ENCODE measurements around the gene MYO15B. TPM values are rescaled to one million over a fixed set of nuclear protein-coding genes. Genes with fewer than 3 reads are reported as not detected.

Gene MYO15B
- total and polyA plus RNA-seq, 2 of the 13 experiments (the other 11 are each of a cell fraction or from before 2014, with no cell fraction given) = 2.8 to 8.1 TPM

DNA sequence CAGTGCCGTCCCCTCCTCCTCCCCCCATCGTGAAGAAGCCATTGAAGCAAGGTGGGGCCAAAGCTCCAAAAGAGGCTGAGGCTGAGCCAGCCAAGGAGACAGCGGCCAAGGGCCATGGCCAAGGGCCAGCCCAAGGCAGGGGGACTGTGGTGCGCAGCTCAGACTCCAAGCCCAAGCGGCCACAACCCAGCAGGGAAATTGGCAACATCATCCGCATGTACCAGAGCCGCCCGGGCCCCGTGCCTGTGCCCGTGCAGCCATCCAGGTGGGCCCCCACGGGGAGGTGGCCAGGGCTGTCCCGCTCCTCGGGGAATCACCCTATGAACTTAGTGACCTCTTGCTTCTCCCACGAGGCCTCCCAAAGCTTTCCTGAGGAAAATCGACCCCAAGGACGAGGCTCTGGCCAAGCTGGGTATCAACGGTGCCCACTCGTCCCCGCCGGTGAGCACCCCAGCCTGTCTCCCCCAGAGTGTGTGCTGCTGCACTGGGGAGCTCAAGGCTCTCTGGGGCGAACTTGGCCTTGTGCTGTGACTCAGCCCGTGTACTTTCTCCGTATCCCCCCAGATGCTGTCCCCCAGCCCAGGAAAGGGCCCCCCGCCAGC lies 29.0 kb downstream of the MYO15B start:
- TF ChIP-seq BHLHE40 (IDR thresholded peaks at IDR 0.05; ENCODE audit: low read length) = no peak

DNA sequence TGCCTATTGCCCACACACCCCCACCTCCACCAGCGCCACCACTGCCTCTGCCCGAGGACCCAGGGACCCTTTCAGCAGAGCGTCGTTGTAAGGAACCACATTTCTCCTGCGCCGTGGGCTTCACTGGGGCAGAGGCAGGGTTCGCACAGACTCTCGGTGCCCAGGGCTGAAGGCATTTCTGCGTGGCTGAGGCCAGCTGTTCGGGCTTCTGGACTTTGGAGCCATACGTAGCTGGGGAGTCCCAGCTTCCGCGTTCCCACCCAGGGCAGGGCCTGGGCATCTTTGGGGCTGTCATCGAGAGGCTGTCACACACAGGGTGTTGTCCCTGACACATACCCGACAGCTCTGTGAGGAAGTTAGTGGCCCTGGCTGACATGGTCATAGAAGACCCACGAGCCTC lies 29.6 kb downstream of the MYO15B start:
- no peak overlapping the region for H3K4me2 ChIP-seq (ENCODE audit: low read depth, low read length)
- FAIRE-seq (no peak), ATAC-seq (no peak), DNase-seq (ENCODE audit: low spot score) (no peak)
- ChIA-PET CTCF (ENCODE audit: low intra/inter-chr PET ratio, low total read pairs) (no interaction called here), POLR2A (interaction anchor here (1.1 to 1.8 kb wide), 4 partner anchors 12 to 29 kb away, joined by 3 to 6 read pairs (median 4); partner anchors contain the start of gene SMIM5)
- no peaks in the 10 kb centered on the region for H3K79me2 ChIP-seq (ENCODE audit: insufficient read depth, low read length)
- H3K4me3 ChIP-seq (replicated peaks in 1 of 3; ENCODE audit: insufficient read depth in 1 of 3, low read depth in 2 of 3, low read length in 3 of 3) = no peak overlapping the region
- H4K20me1 ChIP-seq (ENCODE audit: insufficient read depth, low read length) = no peaks in the 10 kb centered on the region
- TF ChIP-seq ZNF546 (CRISPR knock-in tag; conservative IDR thresholded peaks at IDR 0.05) (no peak), TEAD3 (CRISPR knock-in tag; optimal IDR thresholded peaks at IDR 0.05; ENCODE audit: borderline replicate concordance) (peak; percentile 78), KDM5A (IDR thresholded peaks at IDR 0.05; ENCODE audit: borderline replicate concordance, low read length) (no peak), ELF3 (CRISPR knock-in tag; IDR thresholded peaks at IDR 0.05) (peak; percentile 85), MEIS1 (CRISPR knock-in tag; IDR thresholded peaks at IDR 0.05; ENCODE audit: borderline replicate concordance) (no peak), ZSCAN25 (CRISPR knock-in tag; IDR thresholded peaks at IDR 0.05) (no peak), ZNF317 (CRISPR knock-in tag; IDR thresholded peaks at IDR 0.05) (no peak), ZNF451 (CRISPR knock-in tag; IDR thresholded peaks at IDR 0.05) (no peak), ELF1 (CRISPR knock-in tag; IDR thresholded peaks at IDR 0.05) (peak; percentile 68), ZNF274 (CRISPR knock-in tag; IDR thresholded peaks at IDR 0.05) (no peak), ZNF782 (CRISPR knock-in tag; IDR thresholded peaks at IDR 0.05; ENCODE audit: borderline replicate concordance) (no peak), TFAP4 (IDR thresholded peaks at IDR 0.05; ENCODE audit: borderline replicate concordance, low read depth) (peak; percentile 81; the same call in 1 of the 2 replicates), ZNF713 (CRISPR knock-in tag; IDR thresholded peaks at IDR 0.05) (no peak), ATAD3A (CRISPR knock-in tag; IDR thresholded peaks at IDR 0.05) (no peak), ZNF329 (CRISPR knock-in tag; IDR thresholded peaks at IDR 0.05; ENCODE audit: low read depth) (no peak), HNRNPL (IDR thresholded peaks at IDR 0.05; ENCODE audit: low read depth, low read length) (peak; percentile 83), SAP130 (CRISPR knock-in tag; IDR thresholded peaks at IDR 0.05; ENCODE audit: low read depth) (peak; percentile 74)
- H3K9ac ChIP-seq (ENCODE audit: insufficient read depth, low read depth, low read length) = no peak overlapping the region
- H3K4me1 ChIP-seq (ENCODE audit: insufficient read depth, low read length) = peaks cover 21% of the 10 kb centered on the region
- H2AFZ ChIP-seq (ENCODE audit: low read length) = no peak overlapping the region
- H3K27me3 ChIP-seq (ENCODE audit: control insufficient read depth in 1 of 2, insufficient read depth in 2 of 2, low read length in 2 of 2) = no peaks in the 10 kb centered on the region
- H3K36me3 ChIP-seq (replicated peaks in 1 of 2; ENCODE audit: control insufficient read depth in 1 of 2, insufficient read depth in 2 of 2, low read length in 2 of 2) = no peaks in the 10 kb centered on the region
- H3K27ac ChIP-seq (ENCODE audit: extremely low read length, insufficient read depth, low read length) = no peak overlapping the region
- no peaks in the 10 kb centered on the region for H3K9me3 ChIP-seq (ENCODE audit: low read length)
- in situ Hi-C loops (cut with HindIII; ENCODE audit: extremely low pct_ligation_motif_present, low pct_unique_long_range_greater_than_20kb) = loop anchor here (10.0 kb wide), 1 partner anchor 138 kb away; no protein-coding TSS in a partner anchor
- no TSS peak for BruUV-seq (replicated peaks)
- intact Hi-C loops (cut with micrococcal nuclease; ENCODE audit: unreplicated experiment) = no loop called here
- 66% methylated on average over 16 of the region's 16 CpGs for WGBS (ENCODE audit: low lambda C conversion rate)

More for the DNA sequence above, 29.0 kb downstream of the MYO15B start:
- FAIRE-seq (no peak), DNase-seq (ENCODE audit: low spot score) (no peak), ATAC-seq (no peak)
- Histone ChIP-seq H3K9ac (ENCODE audit: insufficient read depth, low read depth, low read length) (no peak overlapping the region), H3K4me1 (ENCODE audit: insufficient read depth, low read length) (peaks cover 21% of the 10 kb centered on the region), H3K36me3 (replicated peaks in 1 of 2; ENCODE audit: control insufficient read depth in 1 of 2, insufficient read depth in 2 of 2, low read length in 2 of 2) (no peaks in the 10 kb centered on the region), H3K4me2 (ENCODE audit: low read depth, low read length) (no peak overlapping the region), H4K20me1 (ENCODE audit: insufficient read depth, low read length) (no peaks in the 10 kb centered on the region), H3K4me3 (replicated peaks in 1 of 3; ENCODE audit: insufficient read depth in 1 of 3, low read depth in 2 of 3, low read length in 3 of 3) (no peak overlapping the region), H3K79me2 (ENCODE audit: insufficient read depth, low read length) (no peaks in the 10 kb centered on the region), H3K9me3 (ENCODE audit: low read length) (no peaks in the 10 kb centered on the region), H3K27me3 (ENCODE audit: control insufficient read depth in 1 of 2, insufficient read depth in 2 of 2, low read length in 2 of 2) (no peaks in the 10 kb centered on the region), H2AFZ (ENCODE audit: low read length) (no peak overlapping the region), H3K27ac (ENCODE audit: extremely low read length, insufficient read depth, low read length) (no peak overlapping the region)
- in situ Hi-C loops (cut with HindIII; ENCODE audit: extremely low pct_ligation_motif_present, low pct_unique_long_range_greater_than_20kb) (loop anchor here (10.0 kb wide), 1 partner anchor 138 kb away; no protein-coding TSS in a partner anchor), intact Hi-C loops (cut with micrococcal nuclease; ENCODE audit: unreplicated experiment) (no loop called here)
- no TSS peak for BruUV-seq (replicated peaks)
- ChIA-PET CTCF (ENCODE audit: low intra/inter-chr PET ratio, low total read pairs) (interaction anchor here (2.5 kb wide), 1 partner anchor 15 kb away, joined by 18 read pairs; no protein-coding TSS in a partner anchor), POLR2A (interaction anchor here (1.0 to 1.8 kb wide), 6 partner anchors 12 to 35 kb away, joined by 3 to 6 read pairs (median 4); partner anchors contain the start of gene SMIM5)
- 82% methylated on average over 12 of the region's 24 CpGs for WGBS (ENCODE audit: low lambda C conversion rate)

Data from HepG2 (cell line).